ENCODE results near the gene SKIC8.
"Not testable (repeated sequence)": the region's sequence is repeated elsewhere in the genome, so short reads cannot be mapped to it uniquely, and the experiment has no call there.

The SKIC8 gene

GRCh38 chr15:78247911-78248310, 51.5 kb downstream of the SKIC8 start:
- no peak for DNase-seq

GRCh38 chr15:78245976-78246620, 53.3 kb downstream of the SKIC8 start:
- DNase-seq: not testable (repeated sequence)

GRCh38 chr15:78245392-78245791, 54.0 kb downstream of the SKIC8 start:
- not testable (repeated sequence) for DNase-seq

- no peak for DNase-seq
Observed at GRCh38 chr15:78244893-78245292, 54.5 kb downstream of the SKIC8 start.

GRCh38 chr15:78244101-78244500, 55.3 kb downstream of the SKIC8 start:
- DNase-seq: no peak

GRCh38 chr15:78243491-78243941, 55.9 kb downstream of the SKIC8 start:
- DNase-seq: no peak

GRCh38 chr15:78243058-78243457, 56.4 kb downstream of the SKIC8 start:
- DNase-seq: no peak

GRCh38 chr15:78242128-78242527, 57.3 kb downstream of the SKIC8 start:
- DNase-seq: no peak

GRCh38 chr15:78241017-78241416, 58.4 kb downstream of the SKIC8 start:
- no peak for DNase-seq

GRCh38 chr15:78239811-78240210, 59.6 kb downstream of the SKIC8 start:
- no peak for DNase-seq

- DNase-seq: no peak
Observed at GRCh38 chr15:78237146-78237545, 62.3 kb downstream of the SKIC8 start.

- DNase-seq: no peak
Observed at GRCh38 chr15:78236491-78236890, 62.9 kb downstream of the SKIC8 start.

- no peak for DNase-seq
Observed at GRCh38 chr15:78234515-78235040, 64.8 kb downstream of the SKIC8 start, which contains the start of gene ACSBG1. Gene ACSBG1, minus strand, starts transcription at chr15:78234565. Its CDS starts 64 bp downstream, at chr15:78234501.

GRCh38 chr15:78233496-78233895, 65.9 kb downstream of the SKIC8 start:
- DNase-seq: no peak

Measured in cortex of kidney (tissue), 1 donor.